GM23248 (cell line): ENCODE results near the gene LDHAL6B. TPM values are rescaled to one million over a fixed set of nuclear protein-coding genes. Genes with fewer than 3 reads are reported as not detected.

Experiments
- DNase-seq: peaks from one replicate; pipeline ENCODE4 v3.0.0-alpha.2; 2015
- H2AFZ ChIP-seq: fragments of 200-600 bp; sonication (generic); 2 replicates; pipeline ENCODE4 v1.6.1; 2016; ENCODE audit warnings: antibody characterized with exemption
- H3F3A ChIP-seq: fragments of 200-600 bp; sonication (generic); 2 replicates; pipeline ENCODE4 v1.6.1; 2016; ENCODE audit warnings: mild to moderate bottlenecking, antibody characterized with exemption, mixed run types; ENCODE audit not compliant: insufficient read depth
- H3K27ac ChIP-seq: fragments of 200-600 bp; sonication (generic); 2 replicates; pipeline ENCODE4 v1.5.1; 2016; ENCODE audit warnings: mild to moderate bottlenecking
- H3K27me3 ChIP-seq: fragments of 200-600 bp; sonication (generic); replicated peaks from 2 replicates; pipeline ENCODE4 v1.6.1; 2016; ENCODE audit warnings: mild to moderate bottlenecking; ENCODE audit not compliant: insufficient read depth
- H3K36me3 ChIP-seq: fragments of 200-600 bp; sonication (generic); 2 replicates; pipeline ENCODE4 v1.6.1; 2016; ENCODE audit warnings: low read depth, mild to moderate bottlenecking
- H3K4me1 ChIP-seq: fragments of 200-600 bp; sonication (generic); 2 replicates; pipeline ENCODE4 v1.6.1; 2016; ENCODE audit warnings: mild to moderate bottlenecking; ENCODE audit not compliant: insufficient read depth
- H3K4me2 ChIP-seq: fragments of 200-600 bp; sonication (generic); one replicate; pipeline ENCODE4 v1.6.1; 2016; ENCODE audit warnings: mild to moderate bottlenecking; ENCODE audit not compliant: unreplicated experiment
- H3K4me3 ChIP-seq: fragments of 200-600 bp; sonication (generic); 2 replicates; pipeline ENCODE4 v1.5.1; 2016; ENCODE audit warnings: mild to moderate bottlenecking
- H3K79me2 ChIP-seq: fragments of 200-600 bp; sonication (generic); 2 replicates; pipeline ENCODE4 v1.6.1; 2016; ENCODE audit warnings: mild to moderate bottlenecking; ENCODE audit not compliant: insufficient read depth
- H3K9ac ChIP-seq: fragments of 200-600 bp; sonication (generic); 2 replicates; pipeline ENCODE4 v1.6.1; 2016; ENCODE audit warnings: mild to moderate bottlenecking
- H3K9me2 ChIP-seq: fragments of 200-600 bp; sonication (generic); 2 replicates; pipeline ENCODE4 v1.6.1; 2016; ENCODE audit warnings: mixed run types, mild to moderate bottlenecking, moderate library complexity; ENCODE audit not compliant: insufficient read depth
- H3K9me3 ChIP-seq: fragments of 200-600 bp; sonication (generic); one replicate; pipeline ENCODE4 v1.6.1; 2017; ENCODE audit warnings: low read depth
- H4K20me1 ChIP-seq: fragments of 200-600 bp; sonication (generic); 2 replicates; pipeline ENCODE4 v1.6.0; 2016; ENCODE audit not compliant: insufficient read depth
- EZH2 ChIP-seq: fragments of 200-600 bp; sonication (generic); IDR thresholded peaks from 2 replicates; pipeline ENCODE4 v1.6.1; 2018; ENCODE audit warnings: antibody characterized with exemption, mild to moderate bottlenecking; ENCODE audit not compliant: insufficient read depth, poor library complexity, severe bottlenecking
- EZH2phosphoT487 ChIP-seq: fragments of 200-600 bp; sonication (generic); IDR thresholded peaks from 2 replicates; pipeline ENCODE4 v1.6.1; 2018; ENCODE audit warnings: antibody characterized with exemption, moderate library complexity, mild to moderate bottlenecking, low read depth; ENCODE audit not compliant: insufficient read depth
- WGBS, 2 experiments: methylation state at CpG; one replicate each; pipeline ENCODE4 v1.1.6; 2015 to 2017; ENCODE audit warnings: low lambda C conversion rate in 2 of 2, low coverage in 1 of 2; ENCODE audit errors: missing lambda C conversion rate in 2 of 2; 5-methylcytosine and 5-hydroxymethylcytosine counted together
- in situ Hi-C: fragments of 300-500 bp; cut with MboI; formaldehyde crosslinking; loops from 2 replicates; pipeline ENCODE4 v1.15.0; 2020
- polyA plus RNA-seq: library from polyadenylated mRNA; unstranded; fragments of >200 nt; fragmentation: Nextera tagmentation; extraction: Ambion mirVana; gene quantifications from 2 replicates; pipeline ENCODE4 v1.2.1, GENCODE V29; 2016
- total RNA-seq: library from RNA; depleted of rRNA; stranded (reverse); fragments of >200 nt; shearing (Covaris generic); gene quantifications from 2 replicates; pipeline ENCODE4 v1.2.3, GENCODE V29; 2014

Gene LDHAL6B
- total and polyA plus RNA-seq, 2 experiments from 2014 or later = 0.10 TPM; not detected in 1

- WGBS, 2 experiments = 90 to 92% methylated on average over 3 of the region's 3 CpGs
- in situ Hi-C loops = no loop called here
Observed at GRCh38 chr15:59218710-59219109, 12.1 kb downstream of the LDHAL6B start.

GRCh38 chr15:59221511-59222505, 15.2 kb downstream of the LDHAL6B start:
- Histone ChIP-seq H3K27ac (peak overlapping the region; percentile 49), H3K4me2 (peak overlapping the region; percentile 12), H3K79me2 (no peaks in the 10 kb centered on the region), H3K36me3 (peaks cover 69% of the 10 kb centered on the region), H3K27me3 (no peaks in the 10 kb centered on the region), H3F3A (peaks cover 32% of the 10 kb centered on the region), H3K9me3 (no peaks in the 10 kb centered on the region), H3K9me2 (no peaks in the 10 kb centered on the region), H3K4me3 (no peak overlapping the region), H4K20me1 (no peaks in the 10 kb centered on the region), H3K4me1 (peaks cover 16% of the 10 kb centered on the region), H2AFZ (no peak overlapping the region), H3K9ac (no peak overlapping the region)
- TF ChIP-seq EZH2phosphoT487 (no peak), EZH2 (no peak)
- in situ Hi-C loops = no loop called here
- DNase-seq = peak; percentile 87
- WGBS, 2 experiments = 65 to 66% methylated on average over 5 of the region's 5 CpGs

More at GRCh38 chr15:59218710-59219109, 12.1 kb downstream of the LDHAL6B start:
- Histone ChIP-seq H3K9me3 (no peaks in the 10 kb centered on the region), H3K9me2 (no peaks in the 10 kb centered on the region), H3K4me1 (peaks cover 16% of the 10 kb centered on the region), H2AFZ (no peak overlapping the region), H3K36me3 (peaks cover 66% of the 10 kb centered on the region), H3K4me2 (no peak overlapping the region), H4K20me1 (no peaks in the 10 kb centered on the region), H3K4me3 (no peak overlapping the region), H3K79me2 (no peaks in the 10 kb centered on the region), H3K9ac (no peak overlapping the region), H3K27ac (no peak overlapping the region), H3K27me3 (no peaks in the 10 kb centered on the region), H3F3A (peaks cover 27% of the 10 kb centered on the region)
- DNase-seq = no peak
- TF ChIP-seq EZH2 (no peak), EZH2phosphoT487 (no peak)

- Histone ChIP-seq H3K36me3 (peaks cover 72% of the 10 kb centered on the region), H3K27me3 (no peaks in the 10 kb centered on the region), H3K9me2 (no peaks in the 10 kb centered on the region), H3K4me3 (no peak overlapping the region), H3K27ac (no peak overlapping the region), H2AFZ (no peak overlapping the region), H3K79me2 (no peaks in the 10 kb centered on the region), H3K9ac (no peak overlapping the region), H3K4me1 (peaks cover 16% of the 10 kb centered on the region), H3K9me3 (no peaks in the 10 kb centered on the region), H3F3A (peaks cover 32% of the 10 kb centered on the region), H3K4me2 (no peak overlapping the region), H4K20me1 (no peaks in the 10 kb centered on the region)
- TF ChIP-seq EZH2 (no peak), EZH2phosphoT487 (no peak)
- WGBS, 2 experiments = 94 to 97% methylated on average over 11 of the region's 11 CpGs
- in situ Hi-C loops = no loop called here
- no peak for DNase-seq
Observed at GRCh38 chr15:59222906-59223550, 16.4 kb downstream of the LDHAL6B start.

GRCh38 chr15:59223736-59224135, 17.1 kb downstream of the LDHAL6B start:
- no peaks in the 10 kb centered on the region for H3K9me3 ChIP-seq
- H3K4me2 ChIP-seq = no peak overlapping the region
- H3K27me3 ChIP-seq = no peaks in the 10 kb centered on the region
- H3F3A ChIP-seq = peaks cover 32% of the 10 kb centered on the region
- H3K9ac ChIP-seq = no peak overlapping the region
- H3K36me3 ChIP-seq = peaks cover 71% of the 10 kb centered on the region
- 97 to 100% methylated on average over 3 of the region's 3 CpGs for WGBS, 2 experiments
- DNase-seq = no peak
- H3K9me2 ChIP-seq = no peaks in the 10 kb centered on the region
- H4K20me1 ChIP-seq = no peaks in the 10 kb centered on the region
- no peak overlapping the region for H3K4me3 ChIP-seq
- H3K27ac ChIP-seq = no peak overlapping the region
- in situ Hi-C loops = no loop called here
- peaks cover 16% of the 10 kb centered on the region for H3K4me1 ChIP-seq
- TF ChIP-seq EZH2phosphoT487 = no peak
- no peak for TF ChIP-seq EZH2
- no peak overlapping the region for H2AFZ ChIP-seq
- H3K79me2 ChIP-seq = no peaks in the 10 kb centered on the region
